HL-60 (cell line): Measurements from ENCODE around the gene DIP2C.

Source experiments
- GABPA ChIP-seq: IDR thresholded peaks from 2 replicates; pipeline ENCODE4 v1.6.1; 2012; ENCODE audit warnings: low read depth
- POLR2AphosphoS5 ChIP-seq: IDR thresholded peaks from 2 replicates; pipeline ENCODE4 v1.6.1; 2012; ENCODE audit warnings: low read depth
- TF ChIP-seq, protein P1 (sequence below): IDR thresholded peaks from one replicate; pipeline ENCODE4 v1.5.1; 2011; ENCODE audit warnings: low read length, control low read depth, inconsistent platforms; ENCODE audit not compliant: insufficient read depth
- TF ChIP-seq, protein P2 (sequence below): IDR thresholded peaks from 2 replicates; pipeline ENCODE4 v1.6.1; 2012; ENCODE audit warnings: low read depth; ENCODE audit not compliant: insufficient replicate concordance

- TF ChIP-seq, protein P1, sequence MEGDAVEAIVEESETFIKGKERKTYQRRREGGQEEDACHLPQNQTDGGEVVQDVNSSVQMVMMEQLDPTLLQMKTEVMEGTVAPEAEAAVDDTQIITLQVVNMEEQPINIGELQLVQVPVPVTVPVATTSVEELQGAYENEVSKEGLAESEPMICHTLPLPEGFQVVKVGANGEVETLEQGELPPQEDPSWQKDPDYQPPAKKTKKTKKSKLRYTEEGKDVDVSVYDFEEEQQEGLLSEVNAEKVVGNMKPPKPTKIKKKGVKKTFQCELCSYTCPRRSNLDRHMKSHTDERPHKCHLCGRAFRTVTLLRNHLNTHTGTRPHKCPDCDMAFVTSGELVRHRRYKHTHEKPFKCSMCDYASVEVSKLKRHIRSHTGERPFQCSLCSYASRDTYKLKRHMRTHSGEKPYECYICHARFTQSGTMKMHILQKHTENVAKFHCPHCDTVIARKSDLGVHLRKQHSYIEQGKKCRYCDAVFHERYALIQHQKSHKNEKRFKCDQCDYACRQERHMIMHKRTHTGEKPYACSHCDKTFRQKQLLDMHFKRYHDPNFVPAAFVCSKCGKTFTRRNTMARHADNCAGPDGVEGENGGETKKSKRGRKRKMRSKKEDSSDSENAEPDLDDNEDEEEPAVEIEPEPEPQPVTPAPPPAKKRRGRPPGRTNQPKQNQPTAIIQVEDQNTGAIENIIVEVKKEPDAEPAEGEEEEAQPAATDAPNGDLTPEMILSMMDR = no peak
- TF ChIP-seq POLR2AphosphoS5 (no peak), GABPA (no peak)
- TF ChIP-seq, protein P2, sequence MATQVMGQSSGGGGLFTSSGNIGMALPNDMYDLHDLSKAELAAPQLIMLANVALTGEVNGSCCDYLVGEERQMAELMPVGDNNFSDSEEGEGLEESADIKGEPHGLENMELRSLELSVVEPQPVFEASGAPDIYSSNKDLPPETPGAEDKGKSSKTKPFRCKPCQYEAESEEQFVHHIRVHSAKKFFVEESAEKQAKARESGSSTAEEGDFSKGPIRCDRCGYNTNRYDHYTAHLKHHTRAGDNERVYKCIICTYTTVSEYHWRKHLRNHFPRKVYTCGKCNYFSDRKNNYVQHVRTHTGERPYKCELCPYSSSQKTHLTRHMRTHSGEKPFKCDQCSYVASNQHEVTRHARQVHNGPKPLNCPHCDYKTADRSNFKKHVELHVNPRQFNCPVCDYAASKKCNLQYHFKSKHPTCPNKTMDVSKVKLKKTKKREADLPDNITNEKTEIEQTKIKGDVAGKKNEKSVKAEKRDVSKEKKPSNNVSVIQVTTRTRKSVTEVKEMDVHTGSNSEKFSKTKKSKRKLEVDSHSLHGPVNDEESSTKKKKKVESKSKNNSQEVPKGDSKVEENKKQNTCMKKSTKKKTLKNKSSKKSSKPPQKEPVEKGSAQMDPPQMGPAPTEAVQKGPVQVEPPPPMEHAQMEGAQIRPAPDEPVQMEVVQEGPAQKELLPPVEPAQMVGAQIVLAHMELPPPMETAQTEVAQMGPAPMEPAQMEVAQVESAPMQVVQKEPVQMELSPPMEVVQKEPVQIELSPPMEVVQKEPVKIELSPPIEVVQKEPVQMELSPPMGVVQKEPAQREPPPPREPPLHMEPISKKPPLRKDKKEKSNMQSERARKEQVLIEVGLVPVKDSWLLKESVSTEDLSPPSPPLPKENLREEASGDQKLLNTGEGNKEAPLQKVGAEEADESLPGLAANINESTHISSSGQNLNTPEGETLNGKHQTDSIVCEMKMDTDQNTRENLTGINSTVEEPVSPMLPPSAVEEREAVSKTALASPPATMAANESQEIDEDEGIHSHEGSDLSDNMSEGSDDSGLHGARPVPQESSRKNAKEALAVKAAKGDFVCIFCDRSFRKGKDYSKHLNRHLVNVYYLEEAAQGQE = no peak
These were observed 118.8 kb downstream of the DIP2C start for GRCh38 chr10:570628-571163.
